Natural killer cell (primary cell): Measurements from ENCODE around the gene MCM3AP. TPM values are rescaled to one million over a fixed set of nuclear protein-coding genes. Genes with fewer than 3 reads are reported as not detected.

ENCODE experiments used
- ATAC-seq, 3 donors: fragments of 150-1000 bp in 2 of 3; fragments of 200-7000 bp in 1 of 3; cut with Tn5 transposase; 1 replicate in 1 of 3; 2 replicates in 2 of 3; pipeline ENCODE4 v1.10.0; 2021; ENCODE audit warnings: mild to moderate bottlenecking in 2 of 3, moderate library complexity in 2 of 3
- DNase-seq, 2 donors: peaks; one replicate each; pipeline versions ENCODE4 v3.0.0 to v3.0.0-alpha.2; 2013 to 2021; ENCODE audit warnings: mixed read lengths in 1 of 2
- H3K27ac ChIP-seq: one replicate; pipeline ENCODE4 v1.5.1; 2013; ENCODE audit warnings: mild to moderate bottlenecking, low read length
- H3K27me3 ChIP-seq: one replicate; pipeline ENCODE4 v1.6.1; 2013; ENCODE audit warnings: low read length; ENCODE audit not compliant: control insufficient read depth, insufficient read depth
- H3K36me3 ChIP-seq: one replicate; pipeline ENCODE4 v1.6.1; 2013; ENCODE audit warnings: low read length; ENCODE audit not compliant: control insufficient read depth, insufficient read depth
- H3K4me1 ChIP-seq: one replicate; pipeline ENCODE4 v1.6.1; 2013; ENCODE audit warnings: low read length; ENCODE audit not compliant: control insufficient read depth, insufficient read depth
- H3K4me3 ChIP-seq: one replicate; pipeline ENCODE4 v1.5.1; 2013; ENCODE audit warnings: low read length
- H3K9me3 ChIP-seq: one replicate; pipeline ENCODE4 v1.6.1; 2013; ENCODE audit warnings: low read length; ENCODE audit not compliant: control insufficient read depth, insufficient read depth
- H3K27ac Mint-ChIP-seq, 2 donors: one replicate each; pipeline ENCODE4 v1.8.0; 2022; ENCODE audit warnings: mild to moderate bottlenecking in 2 of 2, mixed read lengths in 2 of 2, moderate library complexity in 1 of 2
- H3K27me3 Mint-ChIP-seq, 2 donors: one replicate each; pipeline ENCODE4 v1.8.0; 2022; ENCODE audit warnings: low read depth in 2 of 2, mixed read lengths in 2 of 2
- H3K36me3 Mint-ChIP-seq: one replicate; pipeline ENCODE4 v1.8.0; 2022; ENCODE audit warnings: mixed read lengths
- H3K4me1 Mint-ChIP-seq, 2 donors: one replicate each; pipeline ENCODE4 v1.8.0; 2022; ENCODE audit warnings: mixed read lengths in 2 of 2
- H3K4me3 Mint-ChIP-seq: one replicate; pipeline ENCODE4 v1.8.0; 2022; ENCODE audit warnings: mild to moderate bottlenecking, moderate library complexity, mixed read lengths
- H3K9me3 Mint-ChIP-seq, 2 donors: one replicate each; pipeline ENCODE4 v1.8.0; 2022; ENCODE audit warnings: mixed read lengths in 2 of 2
- CTCF ChIP-seq: fragments of 200-600 bp; IDR thresholded peaks from one replicate; pipeline ENCODE4 v1.8.0; 2022; ENCODE audit warnings: antibody characterized with exemption
- WGBS: methylation state at CpG from one replicate; pipeline ENCODE4 v1.1.7; 2013; ENCODE audit warnings: missing lambda C conversion rate; ENCODE audit not compliant: insufficient coverage; 5-methylcytosine and 5-hydroxymethylcytosine counted together
- intact Hi-C: fragments of 100-400 bp; cut with micrococcal nuclease; formaldehyde crosslinking; loops from one replicate; pipeline ENCODE4 v1.14.2; 2022
- total RNA-seq, 4 donors: library from RNA; stranded (reverse); fragments of 120-200 nt in 1 of 4; gene quantifications; one replicate each; pipeline versions ENCODE4 v1.2.3 to v1.2.4, GENCODE V29; 2013 to 2022

The MCM3AP gene
- total RNA-seq, 3 donors from 2014 or later (not counting 1 experiment from before 2014, with no cell fraction given) = 143 to 172 (median 159) TPM

- ATAC-seq = peak; percentile 86 to 94 (median 88)
- peak within 1 kb of the TSS; percentile 90 to 92 for H3K27ac Mint-ChIP-seq
- no peaks in the 10 kb centered on the region for H3K36me3 Mint-ChIP-seq
- Histone ChIP-seq H3K36me3 (peaks cover 22% of the 10 kb centered on the region), H3K4me1 (peaks cover 47% of the 10 kb centered on the region), H3K9me3 (no peaks in the 10 kb centered on the region), H3K27ac (peak within 1 kb of the TSS; percentile 74), H3K27me3 (no peaks in the 10 kb centered on the region), H3K4me3 (peak within 1 kb of the TSS; percentile 76)
- peak within 1 kb of the TSS; percentile 99 for H3K4me3 Mint-ChIP-seq
- intact Hi-C loops = loop anchor here (2.0 kb wide), 1 partner anchor 39 kb away; the partner anchor contains the start of gene PCNT
- peak; percentile 21 for TF ChIP-seq CTCF
- no peaks in the 10 kb centered on the region for H3K9me3 Mint-ChIP-seq
- WGBS = under 1% methylated on average over 105 of the region's 105 CpGs
- H3K4me1 Mint-ChIP-seq = peaks cover 32 to 50% of the 10 kb centered on the region in 2 donors
- H3K27me3 Mint-ChIP-seq = no peaks in the 10 kb centered on the region
- DNase-seq = peak; percentile 76 to 92
Measured at GRCh38 chr21:46285761-46286647, 593 bp upstream of the MCM3AP start, which contains the start of gene YBEY. YBEY (plus strand) TSS chr21:46286342; CDS start chr21:46286914, 572 bp downstream.

- Histone ChIP-seq H3K9me3 (no peaks in the 10 kb centered on the region), H3K27ac (peak overlapping the region; percentile 4), H3K4me3 (no peak overlapping the region), H3K4me1 (peaks cover 47% of the 10 kb centered on the region), H3K27me3 (no peaks in the 10 kb centered on the region), H3K36me3 (peaks cover 27% of the 10 kb centered on the region)
- intact Hi-C loops = no loop called here
- ATAC-seq (no peak), DNase-seq (no peak)
- Mint-ChIP-seq H3K27me3 (no peaks in the 10 kb centered on the region), H3K4me3 (peak overlapping the region; percentile 99), H3K36me3 (no peaks in the 10 kb centered on the region), H3K9me3 (no peaks in the 10 kb centered on the region), H3K4me1 (peaks cover 32 to 51% of the 10 kb centered on the region in 2 donors), H3K27ac (peak overlapping the region; percentile 90 to 92)
- 100% methylated on average over 1 of the region's 1 CpG for WGBS
- no peak for TF ChIP-seq CTCF
Measured at GRCh38 chr21:46284733-46285132, 678 bp downstream of the MCM3AP start.

GRCh38 chr21:46284077-46284644 is 1.2 kb downstream of the MCM3AP start:
- no peak overlapping the region for H3K4me3 ChIP-seq
- peaks cover 47% of the 10 kb centered on the region for H3K4me1 ChIP-seq
- H3K4me1 Mint-ChIP-seq = peaks cover 32 to 47% of the 10 kb centered on the region in 2 donors
- no peaks in the 10 kb centered on the region for H3K9me3 ChIP-seq
- H3K9me3 Mint-ChIP-seq = no peaks in the 10 kb centered on the region
- no peaks in the 10 kb centered on the region for H3K27me3 Mint-ChIP-seq
- H3K36me3 ChIP-seq = peaks cover 33% of the 10 kb centered on the region
- no peaks in the 10 kb centered on the region for H3K27me3 ChIP-seq
- peak overlapping the region; percentile 90 to 92 for H3K27ac Mint-ChIP-seq
- no peak for DNase-seq
- peak overlapping the region; percentile 45 for H3K4me3 Mint-ChIP-seq
- H3K27ac ChIP-seq = no peak overlapping the region
- no peaks in the 10 kb centered on the region for H3K36me3 Mint-ChIP-seq
- intact Hi-C loops = no loop called here
- TF ChIP-seq CTCF = no peak
- no peak for ATAC-seq
- 68% methylated on average over 15 of the region's 15 CpGs for WGBS
